SH-SY5Y (cell line): ENCODE results near the gene WBP1L.

Experiments
- GATA2 ChIP-seq: IDR thresholded peaks from 2 replicates; pipeline ENCODE4 v1.6.1; 2011; ENCODE audit warnings: mild to moderate bottlenecking, low read depth, low read length
- GATA3 ChIP-seq: IDR thresholded peaks from 2 replicates; pipeline ENCODE4 v1.6.1; 2011; ENCODE audit warnings: low read depth, mild to moderate bottlenecking, low read length, moderate library complexity

GRCh38 chr10:102696736-102697135 is 47.0 kb upstream of the WBP1L start:
- no peak for TF ChIP-seq GATA2
- TF ChIP-seq GATA3, result no peak
